HG03280 (cell line): ENCODE results near the gene EIF4E1B.

Source experiments
- ATAC-seq: cut with Tn5 transposase; IDR thresholded peaks from one replicate; pipeline ENCODE4 v1.9.1; 2021; ENCODE audit warnings: mild to moderate bottlenecking, moderate library complexity; ENCODE audit not compliant: unreplicated experiment

Gene EIF4E1B

DNA sequence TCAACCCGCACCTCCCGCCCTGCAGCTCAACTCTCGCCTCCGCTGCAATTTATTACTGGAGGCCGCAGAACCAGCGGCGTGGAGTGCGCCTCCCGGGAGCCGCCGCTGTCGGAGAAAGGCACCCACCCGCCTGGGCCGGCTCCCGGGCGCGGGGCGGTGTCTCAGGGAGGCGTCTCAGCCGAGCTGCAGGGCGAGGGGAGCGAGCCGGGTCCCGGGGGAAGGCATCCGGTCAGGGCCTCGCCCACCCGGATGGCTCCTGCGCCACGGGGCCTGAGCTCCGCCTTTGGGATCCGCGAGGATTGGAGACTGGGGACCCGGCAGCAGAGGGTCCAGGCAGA lies 49.7 kb downstream of the EIF4E1B start:
- no peak for ATAC-seq

DNA sequence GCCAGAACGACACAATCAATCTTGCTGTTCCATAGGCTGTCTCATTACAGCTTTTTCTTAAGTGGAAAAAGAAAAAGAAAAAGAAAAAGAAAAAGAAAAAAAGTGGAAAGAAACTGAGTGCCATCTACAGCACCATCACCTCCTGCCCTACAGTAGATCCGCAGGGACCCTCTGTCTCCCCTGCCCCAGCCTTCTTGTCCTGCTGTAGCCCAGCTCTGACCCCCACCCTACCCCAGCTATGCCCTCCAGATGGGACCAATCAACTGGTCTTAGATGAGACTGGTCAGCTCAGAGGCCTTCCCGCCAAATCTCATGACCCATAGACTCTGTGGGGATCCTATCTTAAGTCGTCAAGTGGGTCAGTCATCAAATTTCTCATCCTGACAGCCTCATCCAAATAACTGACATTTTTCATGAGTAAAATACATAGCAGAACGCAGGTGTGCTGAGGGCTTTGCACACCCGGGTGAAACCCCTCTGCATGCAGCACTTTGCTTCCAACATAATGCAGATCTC lies 51.6 kb downstream of the EIF4E1B start:
- ATAC-seq, result no peak

- ATAC-seq, result no peak
Measured at GRCh38 chr5:176685010-176685409, 54.5 kb downstream of the EIF4E1B start.

GRCh38 chr5:176687247-176687646 lies 56.8 kb downstream of the EIF4E1B start:
- ATAC-seq, result no peak

DNA sequence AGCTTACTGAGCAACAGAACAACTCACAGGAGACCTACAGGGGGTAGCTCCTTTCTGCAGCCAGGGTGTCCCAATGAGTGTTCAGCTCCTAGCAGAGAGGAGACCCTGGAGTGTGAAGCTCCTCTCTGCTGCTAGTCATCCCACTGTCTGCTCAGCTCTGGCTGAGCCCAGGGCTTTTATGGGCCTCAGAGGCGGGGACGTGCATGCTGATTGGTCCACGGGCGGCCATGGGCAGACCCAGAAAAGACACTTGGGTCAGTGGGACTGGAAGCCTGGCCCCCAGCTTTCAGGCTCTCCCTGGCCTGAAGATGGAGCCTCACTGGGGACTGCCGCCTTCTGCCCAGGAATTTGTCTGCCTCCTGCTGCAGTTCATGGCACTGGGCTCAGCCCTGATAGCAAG lies 57.4 kb downstream of the EIF4E1B start:
- no peak for ATAC-seq

DNA sequence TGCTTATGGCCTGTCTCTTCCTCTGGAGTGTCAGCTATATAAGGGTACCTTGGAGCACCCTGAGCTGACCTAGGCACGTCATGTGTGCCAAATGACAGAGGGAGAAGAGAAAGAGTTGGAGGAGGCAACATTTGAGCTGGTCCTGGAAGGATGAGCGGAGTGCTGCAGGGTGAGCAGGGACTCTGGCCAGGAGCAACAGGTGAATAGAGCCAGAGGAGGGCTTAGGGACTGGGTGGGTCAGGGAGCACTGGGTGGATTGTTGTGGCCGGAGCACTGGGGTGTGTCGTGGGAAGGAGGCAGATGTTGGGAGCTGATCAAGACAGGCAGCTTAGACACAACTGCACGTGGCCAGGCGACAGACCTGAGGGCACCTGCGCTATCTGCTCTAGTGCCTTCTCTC lies 60.4 kb downstream of the EIF4E1B start:
- no peak for ATAC-seq

- ATAC-seq, result no peak
Measured at GRCh38 chr5:176691524-176691923, 61.0 kb downstream of the EIF4E1B start.

DNA sequence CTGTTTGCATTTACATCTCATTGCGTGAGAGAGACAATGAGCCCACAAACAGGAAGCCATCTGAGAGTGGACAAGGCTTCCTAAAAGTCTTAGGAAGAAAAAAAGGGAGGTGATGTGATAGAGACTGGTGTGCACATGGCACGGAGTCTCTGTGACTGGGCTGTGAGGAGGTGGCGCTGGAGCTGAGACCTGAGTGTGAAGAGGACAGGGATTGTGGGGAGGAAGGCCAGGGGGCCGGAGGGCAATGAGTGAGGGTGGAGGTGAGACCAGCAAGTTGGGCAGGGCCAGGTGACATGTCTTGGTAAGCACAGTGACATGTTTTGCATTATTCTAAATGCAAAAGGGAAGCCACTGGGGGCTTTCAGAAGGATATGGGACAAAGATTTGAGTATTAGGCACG lies 61.9 kb downstream of the EIF4E1B start:
- no peak for ATAC-seq

- no peak for ATAC-seq
Measured at GRCh38 chr5:176692839-176693476, 62.5 kb downstream of the EIF4E1B start.

GRCh38 chr5:176693477-176693851 lies 63.0 kb downstream of the EIF4E1B start:
- ATAC-seq, result no peak

DNA sequence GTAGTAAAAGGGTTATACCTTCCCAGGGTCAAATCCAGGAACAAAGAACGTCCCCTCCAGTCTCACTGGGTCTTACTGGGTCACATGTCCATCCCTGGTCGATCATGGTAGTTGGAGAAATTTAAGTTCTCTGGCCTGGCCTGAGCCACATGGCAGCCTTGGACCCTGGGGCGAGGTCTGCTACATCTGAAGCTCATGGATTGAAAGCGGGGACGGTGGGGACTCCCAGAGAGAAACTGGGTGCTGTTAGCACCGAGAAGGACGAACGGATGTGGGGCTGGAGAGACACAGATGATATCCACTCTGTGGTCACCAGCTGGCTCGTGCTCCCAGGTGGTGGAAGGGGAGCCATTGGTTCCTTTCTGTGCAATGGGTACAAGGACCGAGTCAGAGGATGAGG lies 63.7 kb downstream of the EIF4E1B start:
- no peak for ATAC-seq

GRCh38 chr5:176694631-176695030 lies 64.2 kb downstream of the EIF4E1B start:
- ATAC-seq, result no peak

GRCh38 chr5:176695073-176695472 lies 64.6 kb downstream of the EIF4E1B start:
- ATAC-seq, result no peak
